ENCODE measurements around the gene IDI1. TPM values are rescaled to one million over a fixed set of nuclear protein-coding genes. Genes with fewer than 3 reads are reported as not detected.

IDI1 gene
- total and polyA plus RNA-seq, 2 of the 13 experiments (the other 11 are each of a cell fraction or from before 2014, with no cell fraction given), result 44.4 to 145 TPM

DNA sequence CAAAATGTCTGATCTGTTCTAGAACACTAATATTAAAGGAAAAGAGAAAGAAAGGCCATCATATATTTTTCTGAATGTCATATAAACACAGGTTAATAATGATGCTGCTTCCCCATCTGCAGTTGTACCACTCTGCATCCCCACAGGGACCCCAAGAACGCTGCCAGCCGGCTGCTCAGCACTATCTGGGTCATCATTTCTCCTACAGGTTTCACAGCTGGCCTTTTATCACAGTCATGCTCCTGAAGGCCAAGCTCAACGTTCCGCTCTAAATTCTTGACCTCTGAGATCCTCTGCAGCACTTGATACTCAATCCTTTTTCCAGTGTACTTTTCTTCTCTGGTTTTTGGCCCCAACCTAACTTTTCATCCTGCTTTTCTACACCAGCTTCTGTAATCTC lies 4.8 kb downstream of the IDI1 start (continued):
- TF ChIP-seq, protein P1, sequence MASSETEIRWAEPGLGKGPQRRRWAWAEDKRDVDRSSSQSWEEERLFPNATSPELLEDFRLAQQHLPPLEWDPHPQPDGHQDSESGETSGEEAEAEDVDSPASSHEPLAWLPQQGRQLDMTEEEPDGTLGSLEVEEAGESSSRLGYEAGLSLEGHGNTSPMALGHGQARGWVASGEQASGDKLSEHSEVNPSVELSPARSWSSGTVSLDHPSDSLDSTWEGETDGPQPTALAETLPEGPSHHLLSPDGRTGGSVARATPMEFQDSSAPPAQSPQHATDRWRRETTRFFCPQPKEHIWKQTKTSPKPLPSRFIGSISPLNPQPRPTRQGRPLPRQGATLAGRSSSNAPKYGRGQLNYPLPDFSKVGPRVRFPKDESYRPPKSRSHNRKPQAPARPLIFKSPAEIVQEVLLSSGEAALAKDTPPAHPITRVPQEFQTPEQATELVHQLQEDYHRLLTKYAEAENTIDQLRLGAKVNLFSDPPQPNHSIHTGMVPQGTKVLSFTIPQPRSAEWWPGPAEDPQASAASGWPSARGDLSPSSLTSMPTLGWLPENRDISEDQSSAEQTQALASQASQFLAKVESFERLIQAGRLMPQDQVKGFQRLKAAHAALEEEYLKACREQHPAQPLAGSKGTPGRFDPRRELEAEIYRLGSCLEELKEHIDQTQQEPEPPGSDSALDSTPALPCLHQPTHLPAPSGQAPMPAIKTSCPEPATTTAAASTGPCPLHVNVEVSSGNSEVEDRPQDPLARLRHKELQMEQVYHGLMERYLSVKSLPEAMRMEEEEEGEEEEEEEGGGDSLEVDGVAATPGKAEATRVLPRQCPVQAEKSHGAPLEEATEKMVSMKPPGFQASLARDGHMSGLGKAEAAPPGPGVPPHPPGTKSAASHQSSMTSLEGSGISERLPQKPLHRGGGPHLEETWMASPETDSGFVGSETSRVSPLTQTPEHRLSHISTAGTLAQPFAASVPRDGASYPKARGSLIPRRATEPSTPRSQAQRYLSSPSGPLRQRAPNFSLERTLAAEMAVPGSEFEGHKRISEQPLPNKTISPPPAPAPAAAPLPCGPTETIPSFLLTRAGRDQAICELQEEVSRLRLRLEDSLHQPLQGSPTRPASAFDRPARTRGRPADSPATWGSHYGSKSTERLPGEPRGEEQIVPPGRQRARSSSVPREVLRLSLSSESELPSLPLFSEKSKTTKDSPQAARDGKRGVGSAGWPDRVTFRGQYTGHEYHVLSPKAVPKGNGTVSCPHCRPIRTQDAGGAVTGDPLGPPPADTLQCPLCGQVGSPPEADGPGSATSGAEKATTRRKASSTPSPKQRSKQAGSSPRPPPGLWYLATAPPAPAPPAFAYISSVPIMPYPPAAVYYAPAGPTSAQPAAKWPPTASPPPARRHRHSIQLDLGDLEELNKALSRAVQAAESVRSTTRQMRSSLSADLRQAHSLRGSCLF (CRISPR knock-in tag; IDR thresholded peaks at IDR 0.05; ENCODE audit: borderline replicate concordance), result no peak
- no peak for TF ChIP-seq PCBP2 (optimal IDR thresholded peaks at IDR 0.05; ENCODE audit: low read depth, low read length, poor library complexity, severe bottlenecking)
- TF ChIP-seq PHF8 (CRISPR knock-in tag; IDR thresholded peaks at IDR 0.05), result no peak

DNA sequence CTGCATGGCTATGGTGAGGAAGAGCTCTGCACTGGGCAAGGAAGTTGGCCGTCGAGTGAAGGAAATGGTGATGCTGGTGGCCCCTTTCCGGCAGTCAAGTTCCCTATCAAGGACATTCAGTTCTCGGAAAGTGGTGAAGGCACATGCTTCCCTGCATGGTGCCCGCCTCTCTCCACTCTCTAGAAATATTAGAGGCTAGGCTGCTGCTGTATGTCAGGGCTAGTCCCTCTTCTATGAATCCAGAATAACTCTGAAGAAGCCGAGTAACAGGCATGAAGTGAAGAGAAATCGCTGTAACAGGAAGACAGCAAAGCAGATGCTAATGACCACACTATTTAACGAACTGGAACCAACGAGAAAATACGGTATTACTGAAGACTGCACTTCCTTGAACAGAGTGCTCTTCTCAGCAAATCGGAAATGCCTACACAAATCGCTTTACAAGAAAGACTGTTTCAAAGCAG lies 5.4 kb downstream of the IDI1 start:
- in situ Hi-C loops (cut with HindIII; ENCODE audit: extremely low pct_ligation_motif_present, low pct_unique_long_range_greater_than_20kb) (no loop called here), intact Hi-C loops (cut with micrococcal nuclease; ENCODE audit: unreplicated experiment) (no loop called here)
- peaks cover 7 to 30% of the 10 kb centered on the region in 2 experiments for H3K36me3 ChIP-seq (replicated peaks in 1 of 2; ENCODE audit: control insufficient read depth in 1 of 2, insufficient read depth in 2 of 2, low read length in 2 of 2)
- POLR2A ChIA-PET, result no interaction called here
- no peak for TF ChIP-seq PHF20 (CRISPR knock-in tag; IDR thresholded peaks at IDR 0.05)
- no peak for TF ChIP-seq ATF7-NPFF (CRISPR knock-in tag; IDR thresholded peaks at IDR 0.05; ENCODE audit: low read depth)
- TF ChIP-seq BRD4 (CRISPR knock-in tag; IDR thresholded peaks at IDR 0.05), result no peak
- no peak for TF ChIP-seq PHF5A (CRISPR knock-in tag; IDR thresholded peaks at IDR 0.05; ENCODE audit: low read depth, unreplicated experiment)
- TF ChIP-seq MED1 (CRISPR knock-in tag; IDR thresholded peaks at IDR 0.05), result no peak
- no peak for TF ChIP-seq ZNF256 (CRISPR knock-in tag; conservative IDR thresholded peaks at IDR 0.05)
- TF ChIP-seq HNRNPUL1 (IDR thresholded peaks at IDR 0.05; ENCODE audit: low read depth, low read length), result no peak
- TF ChIP-seq ZNF550 (CRISPR knock-in tag; IDR thresholded peaks at IDR 0.05; ENCODE audit: borderline replicate concordance), result no peak
- H3K4me1 ChIP-seq (ENCODE audit: insufficient read depth, low read length), result peaks cover 33% of the 10 kb centered on the region
- CTCF ChIA-PET (ENCODE audit: low intra/inter-chr PET ratio, low total read pairs), result no interaction called here
- FAIRE-seq (no peak), ATAC-seq (no peak; the same call in 2 of the 3 replicates), DNase-seq (ENCODE audit: low spot score) (no peak)
- H3K9me3 ChIP-seq (ENCODE audit: low read length), result no peaks in the 10 kb centered on the region
- H3K9ac ChIP-seq (ENCODE audit: insufficient read depth, low read depth, low read length), result no peak overlapping the region
- 91% methylated on average over 12 of the region's 12 CpGs for WGBS (ENCODE audit: low lambda C conversion rate)
- no peak overlapping the region for H3K27ac ChIP-seq (ENCODE audit: extremely low read length, insufficient read depth, low read length)
- no peak overlapping the region for H3K4me3 ChIP-seq (replicated peaks in 1 of 3; ENCODE audit: insufficient read depth in 1 of 3, low read depth in 2 of 3, low read length in 3 of 3)
- no peak overlapping the region for H3K4me2 ChIP-seq (ENCODE audit: low read depth, low read length)
- no peaks in the 10 kb centered on the region; a peak in 1 of 5 replicates for H3K27me3 ChIP-seq (ENCODE audit: control insufficient read depth in 1 of 2, insufficient read depth in 2 of 2, low read length in 2 of 2)
- H4K20me1 ChIP-seq (ENCODE audit: insufficient read depth, low read length), result peaks cover 58% of the 10 kb centered on the region
- no TSS peak for BruUV-seq (replicated peaks)
- no peak overlapping the region for H2AFZ ChIP-seq (ENCODE audit: low read length)
- H3K79me2 ChIP-seq (ENCODE audit: insufficient read depth, low read length), result peaks cover 46% of the 10 kb centered on the region
